Spleen (tissue), 11 donors: ENCODE results near the gene FCSK. TPM values are rescaled to one million over a fixed set of nuclear protein-coding genes. Genes with fewer than 3 reads are reported as not detected.

Source experiments
- DNase-seq: peaks from one replicate; pipeline ENCODE4 v3.0.0-alpha.2; 2020
- H3K27ac ChIP-seq, 8 donors: fragments of 200-600 bp; sonication (generic) in 7 of 8; 1 replicate in 4 of 8; 2 replicates in 4 of 8; pipeline versions ENCODE4 v1.5.0 to v1.8.0; 2016 to 2021; ENCODE audit warnings: inconsistent platforms in 4 of 8, mild to moderate bottlenecking in 4 of 8, moderate library complexity in 1 of 8
- H3K27me3 ChIP-seq, 7 donors: fragments of 200-600 bp; sonication (generic) in 6 of 7; replicated peaks in 1 of 7; 1 replicate in 4 of 7; 2 replicates in 3 of 7; pipeline versions ENCODE4 v1.5.0 to v1.8.0; 2016 to 2021; ENCODE audit warnings: inconsistent platforms in 3 of 7, mild to moderate bottlenecking in 1 of 7
- H3K36me3 ChIP-seq, 6 donors: fragments of 200-600 bp; sonication (generic) in 5 of 6; 1 replicate in 4 of 6; 2 replicates in 2 of 6; pipeline versions ENCODE4 v1.5.0 to v1.8.0; 2016 to 2021; ENCODE audit warnings: inconsistent platforms in 2 of 6
- H3K4me1 ChIP-seq, 6 donors: fragments of 200-600 bp; sonication (generic) in 5 of 6; 1 replicate in 3 of 6; 2 replicates in 3 of 6; pipeline versions ENCODE4 v1.5.0 to v1.8.0; 2016 to 2021; ENCODE audit warnings: inconsistent platforms in 3 of 6
- H3K4me3 ChIP-seq, 8 donors: fragments of 200-600 bp; sonication (generic) in 7 of 8; 1 replicate in 4 of 8; 2 replicates in 4 of 8; pipeline versions ENCODE4 v1.5.0 to v1.8.0; 2016 to 2021; ENCODE audit warnings: inconsistent platforms in 4 of 8, mild to moderate bottlenecking in 4 of 8, moderate library complexity in 2 of 8
- H3K9me3 ChIP-seq, 8 donors: fragments of 200-600 bp; sonication (generic) in 7 of 8; 1 replicate in 4 of 8; 2 replicates in 4 of 8; pipeline versions ENCODE4 v1.5.0 to v1.8.0; 2016 to 2021; ENCODE audit warnings: inconsistent platforms in 4 of 8
- CTCF ChIP-seq, 11 experiments: fragments of 200-600 bp in 7 of 11; fragments of 450-650 bp in 4 of 11; sonication (generic) in 4 of 11; IDR thresholded peaks in 8 of 11; conservative IDR thresholded peaks in 3 of 11; 1 replicate in 7 of 11; 2 replicates in 4 of 11; pipeline versions ENCODE4 v1.4.0 to v1.8.0; 2016 to 2021; ENCODE audit warnings: antibody characterized with exemption in 11 of 11, inconsistent platforms in 4 of 11, mild to moderate bottlenecking in 1 of 11
- POLR2A ChIP-seq, 3 donors: fragments of 450-650 bp; IDR thresholded peaks; one replicate each; pipeline ENCODE4 v1.5.1; 2017; ENCODE audit warnings: antibody characterized with exemption in 3 of 3, mild to moderate bottlenecking in 1 of 3
- POLR2AphosphoS5 ChIP-seq, 3 donors: sonication (generic); formaldehyde crosslinking; IDR thresholded peaks; one replicate each; pipeline ENCODE4 v1.5.1; 2017; ENCODE audit warnings: antibody characterized with exemption in 3 of 3
- WGBS, 5 donors: extraction: QIAGEN DNeasy Blood & Tissue Kit in 3 of 5; methylation state at CpG; one replicate each; pipeline versions ENCODE4 v1.1.5 to v1.1.7; 2013 to 2018; 5-methylcytosine and 5-hydroxymethylcytosine counted together
- intact Hi-C: fragments of 100-400 bp; cut with DNase I; formaldehyde crosslinking; loops from one replicate; pipeline ENCODE4 v1.15.0; 2023; ENCODE audit warnings: low total_unique reads
- polyA plus RNA-seq, 3 donors: library from polyadenylated mRNA; stranded (reverse); fragments of 200-250 nt; gene quantifications; one replicate each; pipeline ENCODE4 v1.2.1, GENCODE V29; 2013
- total RNA-seq, 7 donors: library from RNA; depleted of rRNA in 3 of 7; stranded (reverse); fragments of >200 nt in 3 of 7; fragmentation: NEBNext Ultra II Directional in 4 of 7; extraction: Animal tissue kit (Norgen Biotek cat#: 25700) in 4 of 7; gene quantifications; one replicate each; pipeline versions ENCODE4 v1.1.0 to v1.2.1, GENCODE V29; 2016 to 2021
- donor health status: healthy with polysubstance abuse.
- donor health status: DM: no; HTN: no; CAD: no; lungs with moderate emphysema.
- donor health status: DM: no; HTN: no; CAD: no.
- donor health status: Bipolar disorder and iron deficiency.
- donor health status: healthy.
- donor health status: DM: no; HTN: no; CAD: no.
- donor health status: DM: yes; HTN: yes; CAD: no.

Gene FCSK
- total and polyA plus RNA-seq, 10 donors = 8.1 to 31.9 (median 23.5) TPM

DNA sequence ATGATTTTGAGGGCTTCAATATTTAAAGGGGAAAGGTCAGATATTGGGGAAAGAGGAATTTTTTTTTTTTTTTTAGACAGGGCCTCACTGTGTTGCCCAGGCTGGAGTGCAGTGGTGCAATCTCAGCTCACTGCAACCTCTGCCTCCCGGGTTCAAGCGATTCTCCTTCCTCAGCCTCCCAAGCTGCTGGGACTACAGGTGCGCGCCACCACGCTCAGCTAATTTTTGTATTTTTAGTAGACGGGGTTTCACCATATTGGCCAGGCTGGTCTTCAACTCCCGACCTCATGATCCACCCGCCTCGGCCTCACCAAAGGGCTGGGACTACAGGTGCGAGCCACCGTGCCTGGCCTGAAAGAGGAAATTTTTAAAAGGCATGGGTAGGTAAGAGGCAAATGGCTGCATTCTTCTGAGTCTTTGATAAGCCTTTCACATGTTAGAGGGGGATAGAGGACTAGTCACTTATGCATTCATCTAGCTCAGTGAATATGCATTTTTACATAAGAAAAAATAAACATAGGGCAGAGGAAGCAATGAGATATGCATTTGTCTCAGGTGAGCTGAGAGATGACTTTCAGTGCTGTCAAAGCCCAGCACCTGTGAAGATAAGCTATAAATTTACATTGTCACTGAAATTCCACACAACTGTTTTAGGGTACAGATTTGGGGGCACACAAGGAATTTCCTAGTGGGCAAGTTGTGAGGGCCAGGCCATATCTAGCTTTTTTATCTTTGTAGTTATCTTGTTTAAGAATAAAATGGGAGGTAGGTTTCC is 1.1 kb upstream of the FCSK start:
- H3K27me3 ChIP-seq = peaks cover 0 to 8% (median 0%) of the 10 kb centered on the region in 7 donors
- no peaks in the 10 kb centered on the region for H3K9me3 ChIP-seq
- H3K27ac ChIP-seq = peak overlapping the region in 6 of 8 donors; percentile 91 to 98 (median 95)
- TF ChIP-seq POLR2AphosphoS5 (IDR thresholded peaks at IDR 0.05) = no peak
- no peak for TF ChIP-seq POLR2A (IDR thresholded peaks at IDR 0.05)
- TF ChIP-seq CTCF (IDR thresholded peaks at IDR 0.05 in 8 of 11, conservative IDR thresholded peaks at IDR 0.05 in 3 of 11) = no peak
- 96 to 98% (median 97%) methylated on average over 11 of the region's 11 CpGs for WGBS, 5 donors
- no peaks in the 10 kb centered on the region for H3K36me3 ChIP-seq
- H3K4me3 ChIP-seq = peak overlapping the region in 7 of 8 donors; percentile 75 to 98 (median 87)
- no peak for DNase-seq
- intact Hi-C loops = loop anchor here (10.0 kb wide), 1 partner anchor 49 kb away; no protein-coding TSS in a partner anchor
- H3K4me1 ChIP-seq = peaks cover 6 to 42% (median 23%) of the 10 kb centered on the region in 6 donors

- DNase-seq = no peak
- 0 to 1% (median 0%) methylated on average over 8 of the region's 8 CpGs for WGBS, 5 donors
- Histone ChIP-seq H3K27me3 (peaks cover 0 to 8% (median 0%) of the 10 kb centered on the region in 7 donors), H3K36me3 (no peaks in the 10 kb centered on the region), H3K9me3 (no peaks in the 10 kb centered on the region), H3K4me3 (peak overlapping the region; percentile 75 to 98 (median 86)), H3K27ac (peak overlapping the region; percentile 91 to 98 (median 96)), H3K4me1 (peaks cover 6 to 42% (median 23%) of the 10 kb centered on the region in 6 donors)
- intact Hi-C loops = loop anchor here (10.0 kb wide), 1 partner anchor 49 kb away; no protein-coding TSS in a partner anchor
- TF ChIP-seq POLR2A (IDR thresholded peaks at IDR 0.05) = no peak
- no peak for TF ChIP-seq POLR2AphosphoS5 (IDR thresholded peaks at IDR 0.05)
- TF ChIP-seq CTCF (IDR thresholded peaks at IDR 0.05 in 8 of 11, conservative IDR thresholded peaks at IDR 0.05 in 3 of 11) = no peak
These were observed 538 bp upstream of the FCSK start for GRCh38 chr16:70453892-70454221.

DNA sequence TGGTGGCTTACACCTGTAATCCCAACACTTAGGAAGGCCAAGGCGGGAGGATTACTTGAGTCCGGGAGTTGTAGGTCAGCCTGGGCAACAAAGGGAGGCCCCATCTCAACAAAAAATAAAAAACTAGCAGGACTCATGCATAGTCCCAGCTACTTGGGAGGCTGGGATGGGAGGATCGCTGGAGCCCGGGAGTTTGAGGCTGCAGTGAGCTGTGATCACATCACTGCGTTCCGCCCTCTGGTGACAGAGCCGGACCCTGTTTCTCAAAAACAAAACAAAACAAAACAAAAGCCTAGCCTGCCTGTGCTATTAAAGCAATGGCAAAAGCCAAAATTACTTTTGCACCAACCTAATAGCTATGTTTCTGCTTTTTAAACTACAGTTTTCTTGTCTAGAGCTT is 1.5 kb downstream of the FCSK start:
- no peak overlapping the region for H3K27ac ChIP-seq
- H3K36me3 ChIP-seq = no peaks in the 10 kb centered on the region
- TF ChIP-seq POLR2A (IDR thresholded peaks at IDR 0.05) (no peak), POLR2AphosphoS5 (IDR thresholded peaks at IDR 0.05) (no peak), CTCF (IDR thresholded peaks at IDR 0.05 in 8 of 11, conservative IDR thresholded peaks at IDR 0.05 in 3 of 11) (no peak)
- H3K9me3 ChIP-seq = no peaks in the 10 kb centered on the region
- H3K27me3 ChIP-seq = peaks cover 0 to 4% (median 0%) of the 10 kb centered on the region in 7 donors
- WGBS, 5 donors = 88 to 94% (median 90%) methylated on average over 7 of the region's 7 CpGs
- no peak overlapping the region for H3K4me3 ChIP-seq
- DNase-seq = no peak
- intact Hi-C loops = loop anchor here (10.0 kb wide), 1 partner anchor 51 kb away; no protein-coding TSS in a partner anchor
- H3K4me1 ChIP-seq = peaks cover 6 to 50% (median 27%) of the 10 kb centered on the region in 6 donors

DNA sequence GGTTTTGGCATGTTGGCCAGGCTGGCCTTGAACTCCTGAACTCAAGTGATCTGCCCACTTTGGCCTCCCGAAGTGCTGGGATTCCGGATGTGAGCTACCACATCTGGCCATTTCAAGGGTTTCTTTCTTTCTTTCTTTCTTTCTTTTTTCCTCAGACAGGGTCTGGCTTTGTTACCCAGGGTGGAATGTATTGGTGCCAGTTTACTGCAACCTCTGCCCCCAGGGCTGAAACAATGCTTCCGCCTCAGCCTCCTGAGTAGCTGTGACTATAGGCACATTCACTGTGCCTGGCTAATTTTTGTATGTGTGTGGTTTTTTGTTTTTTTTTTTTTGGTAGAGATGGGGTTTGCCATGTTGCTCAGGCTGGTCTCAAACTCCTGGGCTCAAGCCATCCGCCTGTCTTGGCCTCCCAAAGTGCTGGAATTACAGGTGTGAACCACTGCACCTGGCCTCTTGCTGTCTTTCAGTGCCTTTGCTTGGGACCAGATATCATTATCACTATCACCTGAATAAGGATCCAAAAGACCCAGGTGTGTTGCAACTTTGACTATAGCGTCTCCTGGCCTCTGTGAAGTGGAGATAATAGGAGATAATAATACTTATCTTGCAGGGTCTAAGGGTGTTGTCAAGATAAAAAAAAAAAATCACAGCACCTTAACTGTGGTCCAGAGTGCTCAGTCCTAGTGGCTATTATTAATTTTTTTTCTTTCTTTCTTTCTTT is 3.2 kb downstream of the FCSK start:
- H3K4me1 ChIP-seq = peaks cover 6 to 60% (median 36%) of the 10 kb centered on the region in 6 donors
- TF ChIP-seq POLR2A (IDR thresholded peaks at IDR 0.05) (no peak), POLR2AphosphoS5 (IDR thresholded peaks at IDR 0.05) (no peak), CTCF (IDR thresholded peaks at IDR 0.05 in 8 of 11, conservative IDR thresholded peaks at IDR 0.05 in 3 of 11) (no peak)
- WGBS, 5 donors = 83 to 93% (median 87%) methylated on average over 5 of the region's 5 CpGs
- H3K4me3 ChIP-seq = no peak overlapping the region
- intact Hi-C loops = loop anchor here (10.0 kb wide), 1 partner anchor 53 kb away; no protein-coding TSS in a partner anchor
- no peaks in the 10 kb centered on the region for H3K36me3 ChIP-seq
- no peaks in the 10 kb centered on the region for H3K27me3 ChIP-seq
- DNase-seq = no peak
- no peak overlapping the region for H3K27ac ChIP-seq
- no peaks in the 10 kb centered on the region for H3K9me3 ChIP-seq
